GM21737 (cell line): ENCODE results near the gene PLK2.

Experiments used
- ATAC-seq: cut with Tn5 transposase; IDR thresholded peaks from one replicate; pipeline ENCODE4 v1.9.1; 2021; ENCODE audit warnings: mild to moderate bottlenecking, moderate library complexity; ENCODE audit not compliant: unreplicated experiment

The PLK2 gene

GRCh38 chr5:58460002-58460731, at the start of gene PLK2:
TSS of gene PLK2 (minus strand) at chr5:58460086. CDS start at chr5:58459959, 127 bp downstream.
- peak; percentile 75 for ATAC-seq

DNA sequence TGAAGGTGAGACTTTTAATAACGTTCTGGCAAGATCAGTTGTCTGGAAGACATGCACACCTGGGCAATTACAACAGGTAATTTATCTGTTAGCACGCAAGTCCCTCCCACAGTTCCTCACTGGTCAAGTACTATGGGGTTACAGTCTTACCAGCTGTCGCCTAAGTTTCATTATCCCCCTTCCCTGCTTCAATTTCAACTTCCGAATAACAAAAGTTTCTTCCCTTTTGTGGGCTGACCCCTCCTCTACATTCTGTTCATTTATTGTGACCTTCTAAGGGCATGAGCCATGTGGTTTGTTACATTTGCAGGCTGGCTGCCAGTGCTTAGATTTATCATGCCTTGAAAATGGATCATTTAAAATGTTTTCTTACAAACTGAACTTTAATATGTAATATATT, 47.8 kb upstream of the PLK2 start:
- ATAC-seq: no peak

GRCh38 chr5:58505971-58506640, 46.2 kb upstream of the PLK2 start:
- ATAC-seq: peak; percentile 77

DNA sequence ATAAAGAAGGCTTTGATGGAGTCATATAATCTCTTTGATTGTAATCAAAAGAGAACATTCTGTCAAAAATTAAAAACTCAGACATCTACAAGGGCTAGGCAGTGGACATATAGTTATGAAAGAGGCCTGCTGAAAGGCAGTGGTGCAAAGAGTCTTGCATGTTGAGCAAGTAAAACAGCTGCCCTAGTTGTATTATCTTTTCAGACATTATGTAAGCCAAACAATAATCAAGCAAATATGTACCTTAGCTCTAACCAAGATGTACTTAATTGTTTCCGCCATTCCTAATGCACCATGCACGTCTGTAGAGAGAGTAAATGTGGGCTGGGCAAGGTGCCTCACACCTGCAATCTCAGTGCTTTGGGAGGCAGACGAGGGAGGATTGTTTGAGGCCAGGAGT, 45.6 kb upstream of the PLK2 start:
- ATAC-seq: no peak

DNA sequence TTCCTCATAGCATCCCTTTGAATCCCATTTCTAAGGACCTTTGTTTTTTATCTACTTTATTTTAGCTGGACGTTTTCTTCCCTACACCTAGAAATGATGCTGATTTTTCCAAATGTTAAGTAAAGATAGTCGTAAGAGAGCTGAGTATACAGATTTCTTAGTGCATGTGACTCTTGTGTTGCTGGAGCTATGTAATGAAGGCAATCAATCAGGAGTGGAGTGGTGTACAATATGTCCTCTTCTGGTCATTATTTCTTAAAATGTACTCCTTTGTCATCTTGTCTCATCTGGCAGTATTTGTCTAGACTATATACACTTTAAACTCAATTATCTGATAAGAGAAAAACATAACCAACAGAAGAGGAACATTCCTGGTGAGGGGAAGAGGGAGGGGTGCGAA, 44.9 kb upstream of the PLK2 start:
- no peak for ATAC-seq

DNA sequence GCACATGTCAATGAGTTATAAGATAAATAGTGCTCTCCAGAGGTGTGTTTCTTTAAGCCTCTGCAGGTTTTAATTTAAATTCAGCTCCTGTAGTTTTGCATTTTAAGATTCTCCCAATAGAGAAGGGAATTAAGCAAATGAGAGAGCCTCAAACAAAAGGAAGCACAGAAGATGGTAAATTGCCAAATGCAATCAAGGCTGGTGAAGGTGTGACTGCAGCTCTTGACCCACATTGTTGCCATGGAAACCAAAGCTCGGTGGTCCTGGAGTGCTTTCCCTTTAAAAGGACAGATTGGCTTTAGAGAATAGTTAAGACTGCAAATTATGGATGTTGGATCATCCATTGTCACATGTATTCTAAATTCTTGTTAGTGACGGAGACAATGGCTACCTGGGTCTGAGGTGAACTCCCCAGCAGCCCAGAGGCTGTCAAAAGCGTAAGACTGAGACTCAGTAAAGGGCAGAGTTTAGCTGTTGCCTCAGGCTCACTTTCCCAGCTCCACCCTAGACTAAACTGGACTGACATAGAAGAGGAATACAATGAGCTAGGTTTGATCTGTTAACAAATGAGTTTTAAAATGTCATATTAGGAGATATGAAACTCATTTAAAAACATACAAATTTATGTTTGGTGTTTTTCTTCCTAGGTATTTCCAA, 43.6 kb upstream of the PLK2 start:
- no peak for ATAC-seq

GRCh38 chr5:58501778-58502417, 42.0 kb upstream of the PLK2 start:
- no peak for ATAC-seq

- no peak for ATAC-seq
These were observed 40.1 kb upstream of the PLK2 start for GRCh38 chr5:58499941-58500340.

GRCh38 chr5:58499231-58499630, 39.3 kb upstream of the PLK2 start:
- ATAC-seq: no peak

GRCh38 chr5:58498340-58498942, 38.6 kb upstream of the PLK2 start:
- ATAC-seq: no peak

DNA sequence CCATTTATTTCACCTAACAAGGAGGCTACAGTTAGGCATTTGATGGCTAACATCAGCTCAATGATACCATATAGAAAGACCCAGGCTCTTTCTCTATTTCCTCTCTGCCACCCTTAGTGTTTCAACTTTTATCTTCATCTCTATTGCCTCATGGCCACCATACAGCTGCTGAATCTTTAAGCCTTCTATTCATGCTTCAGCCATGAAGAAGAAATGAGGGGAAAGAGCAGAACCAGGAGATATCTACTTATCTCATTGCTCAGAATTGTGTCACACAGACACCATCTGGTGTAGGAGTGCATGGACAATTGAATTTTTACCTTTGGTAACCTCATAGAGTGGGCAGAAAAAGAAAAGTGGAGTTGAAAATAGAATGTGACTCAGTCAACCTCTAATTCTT, 38.0 kb upstream of the PLK2 start:
- ATAC-seq: no peak

- no peak for ATAC-seq
These were observed 37.5 kb upstream of the PLK2 start for GRCh38 chr5:58497386-58497785.

DNA sequence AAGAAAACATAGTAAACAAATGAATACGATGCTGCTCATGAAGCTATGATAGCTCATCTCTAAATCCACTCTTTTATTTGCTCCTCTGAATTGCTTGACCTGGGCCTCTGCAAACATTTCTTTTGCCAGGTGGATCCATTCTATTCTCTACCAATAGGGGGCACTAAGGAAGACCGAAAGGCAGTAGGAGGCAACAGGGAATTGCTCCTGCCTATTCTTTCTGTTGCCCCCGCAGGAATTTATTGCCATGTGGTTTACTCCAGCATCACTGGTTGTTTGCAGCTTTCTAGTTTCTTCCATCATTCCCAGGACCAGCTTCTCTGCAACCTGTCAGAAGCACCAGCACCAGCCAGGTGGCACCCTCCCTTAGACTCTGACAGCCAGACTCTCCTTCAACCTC, 36.6 kb upstream of the PLK2 start:
- ATAC-seq: no peak

DNA sequence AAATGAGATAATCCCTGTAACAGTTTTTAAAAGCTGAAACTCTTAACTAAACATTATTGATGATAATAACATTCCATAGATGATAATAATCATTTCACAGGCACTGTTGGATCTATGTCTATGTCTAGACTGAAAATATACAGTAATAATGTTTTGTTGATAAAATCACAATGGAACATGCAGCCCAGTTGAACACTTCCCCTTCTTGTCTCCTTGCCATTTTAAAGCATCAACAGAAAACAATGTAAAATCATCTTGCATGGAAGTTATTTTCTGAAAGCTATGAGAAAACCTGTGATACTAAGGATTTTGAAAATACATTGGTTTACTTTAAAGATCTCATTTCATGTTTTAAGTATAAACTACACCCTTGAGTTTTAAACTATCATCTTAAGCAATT, 33.3 kb upstream of the PLK2 start:
- ATAC-seq: no peak

- ATAC-seq: peak; percentile 73
These were observed 31.5 kb upstream of the PLK2 start, which contains the start of gene GAPT for GRCh38 chr5:58491216-58491892. TSS of gene GAPT (plus strand) at chr5:58491435. CDS start at chr5:58494537, 3,102 bp downstream.

- ATAC-seq: peak; percentile 51
These were observed 30.6 kb upstream of the PLK2 start for GRCh38 chr5:58490402-58491050.

DNA sequence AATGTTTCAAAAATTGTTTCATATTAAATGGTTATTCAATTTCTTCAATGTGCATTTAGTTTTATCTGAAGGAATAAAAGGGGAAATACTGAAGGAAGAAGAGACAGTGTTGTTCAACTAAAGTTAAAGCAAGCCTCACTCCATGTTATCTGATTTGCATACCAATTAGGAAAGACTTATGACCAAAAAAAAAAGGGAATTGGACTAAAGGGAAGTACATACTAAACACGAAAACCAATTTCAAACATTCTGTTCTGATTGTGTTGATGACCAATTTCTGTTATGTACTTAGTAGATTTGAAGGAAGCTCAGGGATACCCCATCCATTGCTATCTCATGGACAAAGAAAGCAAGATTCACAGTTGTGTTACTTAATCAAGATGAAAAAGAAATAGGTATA, 26.4 kb upstream of the PLK2 start:
- no peak for ATAC-seq

DNA sequence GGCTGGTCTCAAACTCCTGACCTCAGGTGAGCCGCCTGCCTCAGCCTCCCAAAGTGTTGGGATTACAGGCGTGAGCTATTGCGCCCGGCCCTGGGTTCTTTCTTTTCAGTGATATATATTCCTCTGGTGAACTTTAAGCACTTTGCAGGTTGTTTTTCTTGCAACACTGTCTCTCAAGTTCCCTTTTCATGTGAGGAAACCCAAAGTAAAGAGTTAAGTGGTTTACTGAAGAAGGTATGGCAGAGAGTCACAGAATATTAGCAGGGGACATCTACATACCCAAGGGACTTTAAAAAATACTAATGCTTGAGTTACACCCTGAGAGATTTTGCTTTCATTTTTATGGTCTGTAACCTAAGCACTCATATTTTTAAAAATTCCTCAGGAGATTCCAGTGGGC, 24.6 kb upstream of the PLK2 start:
- ATAC-seq: no peak

GRCh38 chr5:58482536-58482935, 22.6 kb upstream of the PLK2 start:
- no peak for ATAC-seq

GRCh38 chr5:58481828-58482227, 21.9 kb upstream of the PLK2 start:
- no peak for ATAC-seq
